ENCODE measurements around the gene ANKMY1. TPM values are rescaled to one million over a fixed set of nuclear protein-coding genes. Genes with fewer than 3 reads are reported as not detected.
A peak's percentile ranks its signal among the peaks of the same experiment; 100 is the strongest.

The ANKMY1 gene
- total RNA-seq, 2 experiments from 2014 or later, result 50.9 to 53.2 TPM

DNA sequence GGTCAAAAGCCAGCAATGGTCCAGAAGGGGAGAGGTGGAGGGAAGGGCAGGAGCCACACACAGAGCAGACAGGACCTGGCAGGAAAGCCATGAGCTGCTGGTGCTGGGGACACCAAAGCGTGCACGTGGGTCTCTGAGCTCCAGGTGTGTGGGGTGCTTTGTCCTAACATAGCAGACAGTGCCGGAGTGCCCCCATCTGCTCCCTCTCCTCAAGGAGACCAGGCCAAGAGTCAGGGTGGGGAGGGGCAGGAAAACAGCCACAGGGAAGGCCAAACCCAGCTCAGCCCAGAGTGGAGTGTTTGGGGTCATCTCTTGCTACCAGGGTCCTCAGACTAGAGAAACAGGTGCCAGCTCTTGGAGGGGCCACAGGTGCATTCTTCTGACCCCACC is 126.5 kb downstream of the ANKMY1 start:
- no peak for DNase-seq
- no peak overlapping the region for H3K27ac Mint-ChIP-seq

DNA sequence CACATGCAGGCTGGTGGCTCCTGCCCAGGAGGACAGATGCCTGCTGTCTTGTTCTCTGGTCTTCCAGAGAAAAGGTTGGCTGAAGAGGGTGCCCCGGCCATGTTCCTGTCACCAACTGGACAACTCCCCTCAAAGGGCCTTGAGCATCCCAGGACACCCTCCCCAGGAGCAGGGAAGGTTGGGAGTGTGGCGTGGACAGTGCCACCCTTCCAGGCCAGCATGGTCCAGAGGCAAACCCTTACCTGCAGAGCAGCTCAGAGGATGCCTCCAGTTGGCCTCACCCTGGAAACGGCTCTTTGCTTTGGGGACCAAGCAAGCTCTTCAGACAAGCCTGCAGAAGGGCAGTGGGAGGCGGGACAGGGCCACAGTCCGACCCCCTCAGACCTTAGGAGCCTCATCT is 127.2 kb downstream of the ANKMY1 start:
- H3K4me1 Mint-ChIP-seq, result peaks cover 20% of the 10 kb centered on the region
- H3K27me3 Mint-ChIP-seq, result peaks cover 14% of the 10 kb centered on the region
- DNase-seq (no peak), ATAC-seq (ENCODE audit: low read depth) (no peak)
- H3K9me3 Mint-ChIP-seq, result peaks cover 2% of the 10 kb centered on the region
- POLR2A ChIA-PET, result no interaction called here
- no peak overlapping the region for H3K27ac Mint-ChIP-seq
- H3K36me3 Mint-ChIP-seq, result no peaks in the 10 kb centered on the region
- no peak overlapping the region for H3K4me3 Mint-ChIP-seq

More for the DNA sequence above, 126.5 kb downstream of the ANKMY1 start:
- Mint-ChIP-seq H3K9me3 (peaks cover 2% of the 10 kb centered on the region), H3K4me1 (peaks cover 20% of the 10 kb centered on the region), H3K4me3 (no peak overlapping the region), H3K36me3 (no peaks in the 10 kb centered on the region), H3K27me3 (peaks cover 14% of the 10 kb centered on the region)
- no peak for ATAC-seq (ENCODE audit: low read depth)
- POLR2A ChIA-PET, result no interaction called here

DNA sequence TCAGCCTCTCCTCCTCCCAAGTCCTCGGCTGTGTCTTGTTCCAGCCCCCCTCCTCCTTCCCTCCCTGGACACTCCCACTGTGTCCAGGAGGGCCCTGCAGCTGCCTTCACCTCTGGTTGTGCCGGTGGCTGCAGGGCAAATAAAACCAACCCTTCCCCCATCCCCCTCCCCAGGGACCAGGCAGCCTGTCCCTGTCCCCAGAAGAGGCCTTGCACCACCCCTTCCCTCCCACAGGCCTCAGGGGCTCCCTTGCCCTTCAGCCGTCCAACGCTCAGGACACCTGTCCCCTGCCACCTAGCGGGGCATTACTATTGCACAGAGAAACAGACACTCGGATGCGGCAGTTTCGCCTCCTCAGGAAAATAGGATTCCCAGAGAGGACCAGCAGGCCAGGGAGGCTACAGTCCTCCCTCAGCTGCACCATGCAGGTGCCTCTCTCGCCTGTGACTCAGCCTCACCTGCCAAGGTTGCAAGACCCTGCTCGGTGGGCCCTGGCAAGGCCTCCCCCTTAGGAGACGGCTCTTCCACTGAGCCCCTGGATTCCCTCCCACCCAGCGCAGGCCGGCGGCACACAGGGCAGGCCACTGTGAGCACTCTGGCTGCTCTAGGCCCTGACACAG is 127.8 kb downstream of the ANKMY1 start:
- Mint-ChIP-seq H3K27me3 (peaks cover 14% of the 10 kb centered on the region), H3K36me3 (no peaks in the 10 kb centered on the region), H3K4me3 (no peak overlapping the region), H3K27ac (no peak overlapping the region), H3K9me3 (peaks cover 4% of the 10 kb centered on the region), H3K4me1 (peaks cover 20% of the 10 kb centered on the region)
- POLR2A ChIA-PET, result no interaction called here
- ATAC-seq (ENCODE audit: low read depth) (no peak), DNase-seq (no peak)

Small RNA genes within 50 kb of the gene (microRNA-seq; reads per million reads assigned to microRNA genes)
- 32.3 reads per million, percentile 37 among the genes with 10 or more reads in this experiment for gene MIR149

Other genes with a start within 250 kb of the ANKMY1 start
- 1 to 10 TPM; 3.4 to 4.7 TPM for gene GPC1, start 122.3 kb downstream of the ANKMY1 start, total RNA-seq
- 10 to 100 TPM; 12.3 to 13.8 TPM for gene DUSP28, start 2.4 kb upstream of the ANKMY1 start, total RNA-seq
- gene RNPEPL1, start 10.5 kb upstream of the ANKMY1 start, total RNA-seq, result 100 to 1,000 TPM; 124 TPM
- gene CAPN10, start 28.7 kb upstream of the ANKMY1 start, total RNA-seq, result 10 to 100 TPM; 72.3 to 74.2 TPM
- 10 to 100 TPM; 19.2 to 19.3 TPM for gene GPR35, start 67.5 kb upstream of the ANKMY1 start, total RNA-seq
- gene AQP12B, start 124.9 kb upstream of the ANKMY1 start, total RNA-seq, result not detected
- gene AQP12A, start 133.9 kb upstream of the ANKMY1 start, total RNA-seq, result not detected

All from activated naive CD8-positive, alpha-beta T cell treated with anti-CD3 and anti-CD28 coated beads, Interleukin-2, amount 10 ng/mL, durations not matched to agents 7 days and 5 days (primary cell).